Gastroesophageal sphincter (tissue), 4 donors: ENCODE results near the gene RTF1. TPM values are rescaled to one million over a fixed set of nuclear protein-coding genes. Genes with fewer than 3 reads are reported as not detected.
A peak's percentile ranks its signal among the peaks of the same experiment; 100 is the strongest.

ENCODE experiments used
- ATAC-seq: fragments of 150-250 bp; one replicate; pipeline ENCODE4 v1.9.1; 2016; ENCODE audit warnings: mild to moderate bottlenecking, moderate library complexity
- H3K27ac ChIP-seq, 4 donors: fragments of 200-600 bp; sonication (generic) in 3 of 4; 1 replicate in 3 of 4; 2 replicates in 1 of 4; pipeline ENCODE4 v1.5.1; 2016 to 2019
- H3K27me3 ChIP-seq: fragments of 200-600 bp; sonication (generic); one replicate; pipeline ENCODE4 v1.5.1; 2019
- H3K36me3 ChIP-seq, 2 donors: fragments of 200-600 bp; sonication (generic); one replicate each; pipeline ENCODE4 v1.5.1; 2019; ENCODE audit warnings: control low read depth in 1 of 2
- H3K4me1 ChIP-seq, 3 donors: fragments of 200-600 bp; sonication (generic); 1 replicate in 2 of 3; 2 replicates in 1 of 3; pipeline ENCODE4 v1.5.1; 2016 to 2019; ENCODE audit warnings: control low read depth in 2 of 3
- H3K4me3 ChIP-seq, 2 donors: fragments of 200-600 bp; sonication (generic); one replicate each; pipeline ENCODE4 v1.5.1; 2019; ENCODE audit warnings: mild to moderate bottlenecking in 1 of 2, moderate library complexity in 1 of 2
- H3K9me3 ChIP-seq, 3 donors: fragments of 200-600 bp; sonication (generic); one replicate each; pipeline ENCODE4 v1.5.1; 2017 to 2019; ENCODE audit warnings: control low read depth in 2 of 3
- EP300 ChIP-seq: sonication (generic); formaldehyde crosslinking; IDR thresholded peaks from one replicate; pipeline ENCODE4 v1.6.1; 2017; ENCODE audit warnings: antibody characterized with exemption, mild to moderate bottlenecking
- POLR2A ChIP-seq, 2 donors: fragments of 450-650 bp; IDR thresholded peaks; one replicate each; pipeline ENCODE4 v1.6.1; 2017; ENCODE audit warnings: antibody characterized with exemption in 2 of 2, mild to moderate bottlenecking in 2 of 2, moderate library complexity in 1 of 2
- POLR2AphosphoS5 ChIP-seq: sonication (generic); formaldehyde crosslinking; IDR thresholded peaks from one replicate; pipeline ENCODE4 v1.6.1; 2017; ENCODE audit warnings: antibody characterized with exemption
- WGBS, 2 donors: methylation state at CpG; one replicate each; pipeline ENCODE4 v1.1.5; 2018; ENCODE audit warnings: low coverage in 1 of 2; 5-methylcytosine and 5-hydroxymethylcytosine counted together
- total RNA-seq, 4 donors: library from RNA; depleted of rRNA; stranded (reverse); fragments of >200 nt; gene quantifications; one replicate each; pipeline ENCODE4 v1.1.0, GENCODE V29; 2016
- TF ChIP-seq, protein P1 (sequence below), 4 experiments: fragments of 200-600 bp in 2 of 4; fragments of 450-650 bp in 2 of 4; sonication (generic) in 1 of 4; IDR thresholded peaks; one replicate each; pipeline ENCODE4 v1.5.1; 2017 to 2019; ENCODE audit warnings: antibody characterized with exemption in 4 of 4, mild to moderate bottlenecking in 2 of 4, moderate library complexity in 2 of 4

The RTF1 gene
- total RNA-seq, 4 donors from 2014 or later, result 31.9 to 53.2 (median 34.8) TPM

DNA sequence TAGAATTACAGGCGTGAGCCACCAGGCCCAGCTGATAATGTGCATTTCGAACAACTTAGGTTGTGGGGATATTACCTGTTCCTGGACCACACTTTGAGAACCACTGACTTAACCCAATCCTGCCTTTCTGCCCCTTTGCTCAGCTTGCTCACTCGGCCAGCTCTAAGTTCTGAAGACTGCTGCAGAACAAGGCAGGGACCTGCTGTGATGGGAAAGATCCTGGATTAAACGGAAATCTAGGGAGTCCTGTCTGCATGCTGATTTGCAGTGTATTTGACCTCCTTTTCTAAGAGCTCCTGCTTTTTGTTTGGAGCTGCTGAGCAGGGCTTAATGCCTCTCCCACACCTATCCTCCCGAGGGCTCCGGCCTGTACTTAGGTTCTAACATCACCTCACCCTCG lies 93.8 kb downstream of the RTF1 start:
- TF ChIP-seq POLR2AphosphoS5, result no peak
- TF ChIP-seq POLR2A (IDR thresholded peaks at IDR 0.05), result no peak
- no peak for TF ChIP-seq EP300
- TF ChIP-seq, protein P1, sequence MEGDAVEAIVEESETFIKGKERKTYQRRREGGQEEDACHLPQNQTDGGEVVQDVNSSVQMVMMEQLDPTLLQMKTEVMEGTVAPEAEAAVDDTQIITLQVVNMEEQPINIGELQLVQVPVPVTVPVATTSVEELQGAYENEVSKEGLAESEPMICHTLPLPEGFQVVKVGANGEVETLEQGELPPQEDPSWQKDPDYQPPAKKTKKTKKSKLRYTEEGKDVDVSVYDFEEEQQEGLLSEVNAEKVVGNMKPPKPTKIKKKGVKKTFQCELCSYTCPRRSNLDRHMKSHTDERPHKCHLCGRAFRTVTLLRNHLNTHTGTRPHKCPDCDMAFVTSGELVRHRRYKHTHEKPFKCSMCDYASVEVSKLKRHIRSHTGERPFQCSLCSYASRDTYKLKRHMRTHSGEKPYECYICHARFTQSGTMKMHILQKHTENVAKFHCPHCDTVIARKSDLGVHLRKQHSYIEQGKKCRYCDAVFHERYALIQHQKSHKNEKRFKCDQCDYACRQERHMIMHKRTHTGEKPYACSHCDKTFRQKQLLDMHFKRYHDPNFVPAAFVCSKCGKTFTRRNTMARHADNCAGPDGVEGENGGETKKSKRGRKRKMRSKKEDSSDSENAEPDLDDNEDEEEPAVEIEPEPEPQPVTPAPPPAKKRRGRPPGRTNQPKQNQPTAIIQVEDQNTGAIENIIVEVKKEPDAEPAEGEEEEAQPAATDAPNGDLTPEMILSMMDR (IDR thresholded peaks at IDR 0.05), result no peak
- no peaks in the 10 kb centered on the region for H3K9me3 ChIP-seq
- WGBS, 2 donors, result 88 to 94% methylated on average over 4 to 5 of the region's 7 CpGs
- H3K4me3 ChIP-seq, result no peak overlapping the region
- ATAC-seq, result no peak
- H3K4me1 ChIP-seq, result peaks cover 0 to 31% (median 26%) of the 10 kb centered on the region in 3 donors
- H3K27me3 ChIP-seq, result peaks cover 53% of the 10 kb centered on the region
- H3K36me3 ChIP-seq, result no peaks in the 10 kb centered on the region
- H3K27ac ChIP-seq, result no peak overlapping the region

DNA sequence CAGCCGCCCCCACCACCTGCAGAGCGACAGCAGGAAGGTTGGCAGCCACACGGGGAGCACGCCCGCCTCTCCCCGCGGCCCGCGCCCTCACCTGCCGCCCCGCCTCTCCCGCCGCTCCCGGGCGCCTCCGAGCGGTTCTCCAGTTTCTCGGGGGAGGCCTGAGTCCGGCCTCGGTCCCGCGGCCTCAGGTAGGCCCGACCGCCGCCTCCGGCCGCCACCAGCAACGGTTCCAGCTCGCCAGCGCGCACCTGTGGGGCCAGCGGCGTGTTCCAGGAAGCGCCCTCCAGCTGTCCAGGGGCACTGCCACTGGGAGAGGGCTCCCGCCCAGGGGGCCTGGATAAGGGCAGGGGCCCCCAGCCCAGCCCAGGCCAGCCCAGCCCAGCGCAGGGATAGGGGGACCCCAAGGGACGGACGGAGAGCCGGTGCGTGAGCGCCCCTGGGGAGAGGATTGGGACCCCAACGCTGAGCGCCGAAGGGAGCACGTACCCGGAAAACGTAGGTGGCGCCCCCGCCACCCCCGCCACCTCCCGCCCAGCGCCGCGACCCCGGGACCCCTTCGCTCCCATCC lies 94.5 kb downstream of the RTF1 start:
- H3K27me3 ChIP-seq, result peaks cover 47% of the 10 kb centered on the region
- peak overlapping the region in 1 of 2 donors; percentile 45 for H3K4me3 ChIP-seq
- 3% methylated on average over 12 of the region's 56 CpGs; no CpG with 5 or more reads in 1 of the 2 donors for WGBS, 2 donors
- H3K27ac ChIP-seq, result no peak overlapping the region
- TF ChIP-seq EP300 (no peak), POLR2AphosphoS5 (no peak), POLR2A (IDR thresholded peaks at IDR 0.05) (no peak)
- H3K36me3 ChIP-seq, result no peaks in the 10 kb centered on the region
- H3K9me3 ChIP-seq, result no peaks in the 10 kb centered on the region
- ATAC-seq, result no peak
- peaks cover 0 to 31% (median 26%) of the 10 kb centered on the region in 3 donors for H3K4me1 ChIP-seq

DNA sequence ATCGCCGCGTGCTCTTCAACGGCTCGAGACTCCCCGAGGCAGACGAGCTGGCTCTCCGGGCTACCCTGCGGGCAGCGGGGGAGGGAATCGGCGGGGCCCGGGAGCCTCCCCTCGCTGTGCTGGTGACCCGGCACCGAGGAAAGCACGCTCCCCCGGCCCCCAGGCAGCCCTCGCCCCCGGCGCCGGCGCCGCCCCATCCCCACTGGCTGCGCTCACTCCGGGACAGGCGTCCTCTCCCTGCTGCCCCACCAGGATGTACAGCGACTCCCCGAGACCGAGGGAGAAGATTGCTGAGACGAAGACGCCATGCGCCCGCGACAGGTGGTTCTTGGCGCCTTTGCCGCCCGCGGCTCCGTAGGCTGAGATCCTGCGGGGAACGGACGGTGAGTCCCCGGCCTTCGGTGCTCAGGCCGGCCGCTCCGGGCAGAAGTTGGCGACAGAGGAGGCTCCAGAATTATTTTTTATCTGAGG lies 95.0 kb downstream of the RTF1 start:
- peak overlapping the region in 1 of 2 donors; percentile 45 for H3K4me3 ChIP-seq
- WGBS, 2 donors, result 0% methylated on average over 2 of the region's 49 CpGs; no CpG with 5 or more reads in 1 of the 2 donors
- H3K9me3 ChIP-seq, result no peaks in the 10 kb centered on the region
- no peak overlapping the region for H3K27ac ChIP-seq
- peaks cover 0 to 1% of the 10 kb centered on the region in 2 donors for H3K36me3 ChIP-seq
- H3K27me3 ChIP-seq, result peaks cover 47% of the 10 kb centered on the region
- TF ChIP-seq, protein P1 (IDR thresholded peaks at IDR 0.05), result no peak
- TF ChIP-seq EP300 (no peak), POLR2AphosphoS5 (no peak), POLR2A (IDR thresholded peaks at IDR 0.05) (no peak)
- H3K4me1 ChIP-seq, result peaks cover 0 to 31% (median 26%) of the 10 kb centered on the region in 3 donors
- ATAC-seq, result peak; percentile 19

DNA sequence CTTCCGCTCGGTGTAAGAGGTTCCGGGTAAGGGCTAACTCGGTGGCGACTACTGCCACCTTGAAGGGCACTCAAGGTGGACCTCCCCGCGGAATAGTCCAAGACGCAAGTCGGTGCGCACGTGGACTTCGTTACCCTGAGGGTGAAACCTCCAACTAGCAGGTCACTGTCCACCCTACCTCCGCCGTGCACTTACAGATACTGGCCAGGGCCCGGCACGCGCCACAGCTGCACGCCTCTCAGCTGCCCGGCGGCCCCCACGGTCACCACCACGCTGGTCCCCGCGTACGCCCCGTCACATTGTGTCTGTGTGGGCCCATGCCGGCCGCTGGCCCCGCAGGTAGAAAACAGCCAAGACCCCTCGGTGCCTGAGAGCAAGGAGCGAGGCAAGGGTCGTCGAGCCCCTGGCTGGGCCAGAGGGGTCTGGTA lies 95.6 kb downstream of the RTF1 start:
- H3K36me3 ChIP-seq, result peaks cover 0 to 7% of the 10 kb centered on the region in 2 donors
- H3K27ac ChIP-seq, result no peak overlapping the region
- H3K4me1 ChIP-seq, result peaks cover 0 to 31% (median 26%) of the 10 kb centered on the region in 3 donors
- peaks cover 47% of the 10 kb centered on the region for H3K27me3 ChIP-seq
- ATAC-seq, result no peak
- peak overlapping the region in 1 of 2 donors; percentile 45 for H3K4me3 ChIP-seq
- no peaks in the 10 kb centered on the region for H3K9me3 ChIP-seq
- TF ChIP-seq, protein P1 (IDR thresholded peaks at IDR 0.05), result no peak
- TF ChIP-seq EP300, result no peak
- no peak for TF ChIP-seq POLR2AphosphoS5
- no peak for TF ChIP-seq POLR2A (IDR thresholded peaks at IDR 0.05)
- 12% methylated on average over 3 of the region's 33 CpGs; no CpG with 5 or more reads in 1 of the 2 donors for WGBS, 2 donors

DNA sequence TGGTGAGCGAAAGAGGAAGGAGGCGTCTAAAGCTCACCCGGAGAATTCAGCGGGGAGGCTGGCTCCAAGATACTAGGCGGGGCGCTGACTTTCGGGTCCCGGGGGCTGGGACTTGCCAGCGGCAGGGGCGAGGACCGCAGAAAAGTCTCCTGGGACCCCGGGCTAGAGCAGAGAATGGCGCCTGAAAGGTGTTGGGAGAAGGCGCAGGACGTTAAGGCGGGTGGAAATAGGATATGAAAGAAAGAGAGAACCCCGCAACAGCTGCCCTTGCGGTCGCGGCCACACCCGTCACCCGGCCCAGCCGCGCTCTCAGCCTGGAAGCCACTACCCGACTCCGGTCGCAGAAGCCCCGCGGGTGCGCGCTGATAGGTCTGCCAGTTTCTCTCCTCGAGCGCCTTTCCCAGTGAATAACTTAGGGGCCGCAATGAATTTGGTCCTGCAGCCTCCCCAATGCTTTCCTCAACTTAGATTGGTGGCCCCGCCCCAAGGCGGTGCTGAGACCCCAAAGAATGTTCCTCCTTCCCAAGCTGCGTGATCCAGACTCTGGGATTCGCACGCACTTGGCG lies 96.1 kb downstream of the RTF1 start:
- WGBS, 2 donors, result 1% methylated on average over 21 to 26 of the region's 40 CpGs
- H3K4me3 ChIP-seq, result peak overlapping the region in 1 of 2 donors; percentile 45
- no peak overlapping the region for H3K27ac ChIP-seq

More for the DNA sequence above, 96.1 kb downstream of the RTF1 start:
- Histone ChIP-seq H3K36me3 (peaks cover 0 to 12% of the 10 kb centered on the region in 2 donors), H3K9me3 (no peaks in the 10 kb centered on the region), H3K4me1 (peaks cover 0 to 31% (median 26%) of the 10 kb centered on the region in 3 donors), H3K27me3 (peaks cover 47% of the 10 kb centered on the region)
- ATAC-seq, result peak; percentile 20
- TF ChIP-seq EP300 (no peak), POLR2A (IDR thresholded peaks at IDR 0.05) (no peak), POLR2AphosphoS5 (no peak)
- TF ChIP-seq, protein P1 (IDR thresholded peaks at IDR 0.05), result no peak
